Activated naive CD4-positive, alpha-beta T cell treated with anti-CD3 and anti-CD28 coated beads, Interleukin-2, amount 50 U/mL, for 16 hours (primary cell): ENCODE results near the gene GPBAR1.

Experiments
- DNase-seq: peaks from one replicate; pipeline ENCODE4 v3.0.0-alpha.2; 2020

Gene GPBAR1

GRCh38 chr2:218244665-218245064 is 16.1 kb upstream of the GPBAR1 start:
- no peak for DNase-seq

GRCh38 chr2:218245214-218245613 is 15.6 kb upstream of the GPBAR1 start:
- DNase-seq = no peak

- DNase-seq = no peak
These were observed 11.1 kb upstream of the GPBAR1 start for GRCh38 chr2:218249691-218250090.

- no peak for DNase-seq
These were observed 8.1 kb upstream of the GPBAR1 start for GRCh38 chr2:218252509-218253231.

GRCh38 chr2:218253232-218253625 is 7.6 kb upstream of the GPBAR1 start:
- DNase-seq = no peak

GRCh38 chr2:218255446-218255845 is 5.4 kb upstream of the GPBAR1 start:
- no peak for DNase-seq

- DNase-seq = no peak
These were observed 4.0 kb upstream of the GPBAR1 start for GRCh38 chr2:218256612-218257350.

GRCh38 chr2:218257390-218257981 is 3.3 kb upstream of the GPBAR1 start:
- DNase-seq = peak; percentile 61

GRCh38 chr2:218259099-218259961 is 1.5 kb upstream of the GPBAR1 start:
- DNase-seq = no peak

- DNase-seq = no peak
These were observed 649 bp upstream of the GPBAR1 start for GRCh38 chr2:218260166-218260565.

GRCh38 chr2:218261423-218262236 is 815 bp downstream of the GPBAR1 start:
- DNase-seq = no peak

GRCh38 chr2:218262237-218262600 is 1.4 kb downstream of the GPBAR1 start:
- no peak for DNase-seq

GRCh38 chr2:218262631-218263586 is 2.1 kb downstream of the GPBAR1 start:
- DNase-seq = no peak

- no peak for DNase-seq
These were observed 3.2 kb downstream of the GPBAR1 start for GRCh38 chr2:218263817-218264641.

GRCh38 chr2:218264773-218265561 is 4.2 kb downstream of the GPBAR1 start:
- no peak for DNase-seq

- DNase-seq = no peak
These were observed 4.8 kb downstream of the GPBAR1 start for GRCh38 chr2:218265626-218266025.

GRCh38 chr2:218266316-218266979 is 5.6 kb downstream of the GPBAR1 start:
- DNase-seq = no peak

GRCh38 chr2:218267259-218267658 is 6.4 kb downstream of the GPBAR1 start:
- no peak for DNase-seq
